ENCODE results near the gene CCL19.

The CCL19 gene

GRCh38 chr9:34653151-34654072, 37.7 kb downstream of the CCL19 start:
- no peaks in the 10 kb centered on the region for H3K9me3 ChIP-seq (ENCODE audit: low read depth, low read length)
- H3K9ac ChIP-seq (ENCODE audit: insufficient read length): peak overlapping the region; percentile 78
- H3K27ac ChIP-seq: peak overlapping the region; percentile 98
- peak overlapping the region; percentile 81 for H3K4me3 ChIP-seq
- peak; percentile 84 for TF ChIP-seq POLR2AphosphoS5 (IDR thresholded peaks at IDR 0.05; ENCODE audit: borderline replicate concordance, low read depth, low read length)
- TF ChIP-seq FOXP2 (optimal IDR thresholded peaks at IDR 0.05; ENCODE audit: control extremely low read depth, extremely low read length, insufficient read depth): no peak
- TF ChIP-seq EZH2 (IDR thresholded peaks at IDR 0.05): no peak
- DNase-seq (ENCODE audit: low read depth, low spot score): no peak
- H3K36me3 ChIP-seq (ENCODE audit: insufficient read depth, low read length): peaks cover 18% of the 10 kb centered on the region; the same call in 1 of the 2 replicates

DNA sequence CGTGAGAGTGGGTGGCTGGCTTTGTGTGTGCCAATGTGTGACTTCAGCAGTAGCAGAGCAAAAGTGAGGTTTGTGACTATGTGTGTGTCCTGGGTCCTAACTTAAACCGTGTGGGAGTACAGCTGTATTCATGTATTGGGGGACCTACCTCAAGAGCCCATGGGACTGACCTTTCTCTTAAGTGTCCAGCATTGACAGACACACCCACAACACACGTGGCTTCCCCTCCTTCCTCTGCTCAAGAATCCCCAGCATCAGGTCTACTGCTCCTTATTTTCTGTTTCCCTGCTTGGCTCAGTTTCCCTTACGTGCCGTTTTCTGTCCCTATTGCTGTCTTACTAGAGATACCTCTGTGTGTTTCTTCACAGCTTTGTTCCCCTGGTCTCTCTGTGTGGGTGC, 38.5 kb downstream of the CCL19 start:
- TF ChIP-seq POLR2AphosphoS5 (IDR thresholded peaks at IDR 0.05; ENCODE audit: borderline replicate concordance, low read depth, low read length): no peak
- no peak for TF ChIP-seq EZH2 (IDR thresholded peaks at IDR 0.05)
- TF ChIP-seq FOXP2 (optimal IDR thresholded peaks at IDR 0.05; ENCODE audit: control extremely low read depth, extremely low read length, insufficient read depth): no peak
- peak overlapping the region; percentile 98 for H3K27ac ChIP-seq
- DNase-seq (ENCODE audit: low read depth, low spot score): no peak
- H3K9ac ChIP-seq (ENCODE audit: insufficient read length): peak overlapping the region; percentile 78
- no peaks in the 10 kb centered on the region for H3K9me3 ChIP-seq (ENCODE audit: low read depth, low read length)
- H3K36me3 ChIP-seq (ENCODE audit: insufficient read depth, low read length): peaks cover 20% of the 10 kb centered on the region; the same call in 1 of the 2 replicates
- H3K4me3 ChIP-seq: peak overlapping the region; percentile 81

DNA sequence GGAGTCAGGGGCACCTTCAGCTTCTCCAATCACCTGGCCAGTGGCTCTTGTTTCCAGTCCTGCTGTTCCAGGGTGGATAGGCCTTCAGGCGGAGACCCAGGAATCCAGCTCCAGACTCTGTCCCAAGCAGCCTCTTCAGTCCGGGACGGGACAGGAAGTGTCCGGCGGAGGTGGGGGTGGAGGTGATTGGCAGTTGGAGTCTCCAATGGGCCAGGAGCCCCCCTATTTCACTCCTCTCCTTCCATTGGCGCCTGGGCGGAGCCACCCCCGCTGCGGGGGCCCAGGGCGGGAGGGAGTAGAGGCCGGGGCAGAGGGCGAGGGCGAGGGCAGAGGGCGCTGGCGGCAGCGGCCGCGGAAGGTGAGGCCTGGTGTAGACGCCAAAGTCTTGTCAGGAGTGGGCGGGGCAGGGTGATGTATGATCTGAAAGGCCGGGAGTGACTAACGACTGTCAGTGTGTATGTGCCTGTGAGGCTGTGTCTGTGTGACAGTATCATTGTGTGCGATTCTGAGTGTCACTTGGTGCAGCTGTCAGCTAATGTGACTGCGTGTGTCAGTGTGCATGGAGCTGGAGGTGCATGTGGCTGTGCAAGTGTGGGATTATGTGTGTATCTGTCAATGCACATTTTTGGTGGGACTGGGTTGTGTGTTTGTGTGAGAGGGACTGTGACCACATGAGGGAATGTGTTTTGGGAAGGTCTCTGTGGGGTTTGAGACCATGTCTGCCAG, 39.0 kb downstream of the CCL19 start, which contains the start of gene IL11RA:
Gene IL11RA, plus strand, starts transcription at position 310 of the 726 bp plus-strand sequence. CDS start 3,033 bp downstream, outside the sequence.
- Histone ChIP-seq H3K9ac (ENCODE audit: insufficient read length) (peak within 1 kb of the TSS; percentile 78), H3K9me3 (ENCODE audit: low read depth, low read length) (no peaks in the 10 kb centered on the region), H3K4me3 (peak within 1 kb of the TSS; percentile 81), H3K36me3 (ENCODE audit: insufficient read depth, low read length) (peaks cover 20% of the 10 kb centered on the region; the same call in 1 of the 2 replicates), H3K27ac (peak within 1 kb of the TSS; percentile 98)
- no peak for TF ChIP-seq EZH2 (IDR thresholded peaks at IDR 0.05)
- no peak for TF ChIP-seq FOXP2 (optimal IDR thresholded peaks at IDR 0.05; ENCODE audit: control extremely low read depth, extremely low read length, insufficient read depth)
- no peak for TF ChIP-seq POLR2AphosphoS5 (IDR thresholded peaks at IDR 0.05; ENCODE audit: borderline replicate concordance, low read depth, low read length)
- no peak for DNase-seq (ENCODE audit: low read depth, low spot score)

GRCh38 chr9:34651321-34651720, 39.8 kb downstream of the CCL19 start:
- no peak for TF ChIP-seq FOXP2 (optimal IDR thresholded peaks at IDR 0.05; ENCODE audit: control extremely low read depth, extremely low read length, insufficient read depth)
- TF ChIP-seq POLR2AphosphoS5 (IDR thresholded peaks at IDR 0.05; ENCODE audit: borderline replicate concordance, low read depth, low read length): no peak
- no peak for TF ChIP-seq EZH2 (IDR thresholded peaks at IDR 0.05)
- DNase-seq (ENCODE audit: low read depth, low spot score): no peak
- Histone ChIP-seq H3K36me3 (ENCODE audit: insufficient read depth, low read length) (peaks cover 20% of the 10 kb centered on the region; the same call in 1 of the 2 replicates), H3K27ac (no peak overlapping the region), H3K9ac (ENCODE audit: insufficient read length) (no peak overlapping the region), H3K4me3 (no peak overlapping the region), H3K9me3 (ENCODE audit: low read depth, low read length) (no peaks in the 10 kb centered on the region)

- Histone ChIP-seq H3K4me3 (no peak overlapping the region), H3K9me3 (ENCODE audit: low read depth, low read length) (no peaks in the 10 kb centered on the region), H3K27ac (peak overlapping the region; percentile 61; the same call in 1 of the 2 replicates), H3K9ac (ENCODE audit: insufficient read length) (no peak overlapping the region), H3K36me3 (ENCODE audit: insufficient read depth, low read length) (peaks cover 20% of the 10 kb centered on the region; the same call in 1 of the 2 replicates)
- DNase-seq (ENCODE audit: low read depth, low spot score): no peak
- TF ChIP-seq EZH2 (IDR thresholded peaks at IDR 0.05) (no peak), POLR2AphosphoS5 (IDR thresholded peaks at IDR 0.05; ENCODE audit: borderline replicate concordance, low read depth, low read length) (no peak), FOXP2 (optimal IDR thresholded peaks at IDR 0.05; ENCODE audit: control extremely low read depth, extremely low read length, insufficient read depth) (no peak)
Observed at GRCh38 chr9:34650816-34651215, 40.3 kb downstream of the CCL19 start.

DNA sequence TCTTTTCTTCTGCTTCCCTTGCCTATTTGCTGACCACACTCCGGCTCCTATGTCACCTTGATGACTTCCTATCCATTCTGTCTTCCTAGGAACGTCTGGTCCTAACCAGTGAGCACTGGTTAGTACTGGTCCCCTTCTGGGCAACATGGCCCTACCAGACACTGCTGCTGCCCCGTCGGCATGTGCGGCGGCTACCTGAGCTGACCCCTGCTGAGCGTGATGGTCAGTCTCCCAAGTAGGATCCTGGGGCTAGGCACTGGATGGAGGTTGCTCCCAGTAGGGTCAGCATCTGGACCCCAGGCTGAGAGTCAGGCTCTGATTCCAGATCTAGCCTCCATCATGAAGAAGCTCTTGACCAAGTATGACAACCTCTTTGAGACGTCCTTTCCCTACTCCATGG, 42.4 kb downstream of the CCL19 start:
- Histone ChIP-seq H3K9ac (ENCODE audit: insufficient read length) (no peak overlapping the region), H3K4me3 (no peak overlapping the region), H3K9me3 (ENCODE audit: low read depth, low read length) (no peaks in the 10 kb centered on the region), H3K27ac (no peak overlapping the region), H3K36me3 (ENCODE audit: insufficient read depth, low read length) (peaks cover 20% of the 10 kb centered on the region; the same call in 1 of the 2 replicates)
- TF ChIP-seq FOXP2 (optimal IDR thresholded peaks at IDR 0.05; ENCODE audit: control extremely low read depth, extremely low read length, insufficient read depth): no peak
- TF ChIP-seq POLR2AphosphoS5 (IDR thresholded peaks at IDR 0.05; ENCODE audit: borderline replicate concordance, low read depth, low read length): no peak
- no peak for TF ChIP-seq EZH2 (IDR thresholded peaks at IDR 0.05)
- DNase-seq (ENCODE audit: low read depth, low spot score): no peak

DNA sequence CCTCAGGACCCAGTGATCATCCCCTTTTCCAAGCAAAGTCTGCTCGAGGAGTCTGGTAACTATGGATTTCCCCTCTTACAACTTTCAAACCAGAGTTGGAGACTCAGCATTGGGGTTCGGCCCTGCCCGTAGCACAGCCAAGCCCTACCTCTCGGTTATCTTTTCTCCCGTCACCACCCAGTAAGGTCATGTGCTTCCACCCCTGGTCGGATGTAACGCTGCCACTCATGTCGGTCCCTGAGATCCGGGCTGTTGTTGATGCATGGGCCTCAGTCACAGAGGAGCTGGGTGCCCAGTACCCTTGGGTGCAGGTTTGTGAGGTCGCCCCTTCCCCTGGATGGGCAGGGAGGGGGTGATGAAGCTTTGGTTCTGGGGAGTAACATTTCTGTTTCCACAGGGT, 43.4 kb downstream of the CCL19 start:
- Histone ChIP-seq H3K9me3 (ENCODE audit: low read depth, low read length) (no peaks in the 10 kb centered on the region), H3K4me3 (peak overlapping the region; percentile 90), H3K36me3 (ENCODE audit: insufficient read depth, low read length) (peaks cover 20% of the 10 kb centered on the region; the same call in 1 of the 2 replicates), H3K9ac (ENCODE audit: insufficient read length) (peak overlapping the region; percentile 80), H3K27ac (no peak overlapping the region)
- TF ChIP-seq EZH2 (IDR thresholded peaks at IDR 0.05) (no peak), POLR2AphosphoS5 (IDR thresholded peaks at IDR 0.05; ENCODE audit: borderline replicate concordance, low read depth, low read length) (no peak), FOXP2 (optimal IDR thresholded peaks at IDR 0.05; ENCODE audit: control extremely low read depth, extremely low read length, insufficient read depth) (no peak)
- DNase-seq (ENCODE audit: low read depth, low spot score): no peak

DNA sequence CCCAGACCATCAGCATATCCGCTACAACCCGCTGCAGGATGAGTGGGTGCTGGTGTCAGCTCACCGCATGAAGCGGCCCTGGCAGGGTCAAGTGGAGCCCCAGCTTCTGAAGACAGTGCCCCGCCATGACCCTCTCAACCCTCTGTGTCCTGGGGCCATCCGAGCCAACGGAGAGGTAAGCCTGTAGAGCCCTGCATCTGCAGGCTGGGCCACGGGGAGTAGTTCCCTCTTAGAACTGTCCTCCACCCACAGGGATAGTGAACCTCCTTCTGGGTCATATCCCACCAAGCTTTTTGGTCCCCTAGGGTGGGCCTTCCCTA, 44.0 kb downstream of the CCL19 start:
- H3K27ac ChIP-seq: no peak overlapping the region
- no peaks in the 10 kb centered on the region for H3K9me3 ChIP-seq (ENCODE audit: low read depth, low read length)
- TF ChIP-seq EZH2 (IDR thresholded peaks at IDR 0.05) (no peak), FOXP2 (optimal IDR thresholded peaks at IDR 0.05; ENCODE audit: control extremely low read depth, extremely low read length, insufficient read depth) (no peak), POLR2AphosphoS5 (IDR thresholded peaks at IDR 0.05; ENCODE audit: borderline replicate concordance, low read depth, low read length) (no peak)
- peaks cover 20% of the 10 kb centered on the region; the same call in 1 of the 2 replicates for H3K36me3 ChIP-seq (ENCODE audit: insufficient read depth, low read length)
- H3K4me3 ChIP-seq: peak overlapping the region; percentile 90
- DNase-seq (ENCODE audit: low read depth, low spot score): no peak
- peak overlapping the region; percentile 80 for H3K9ac ChIP-seq (ENCODE audit: insufficient read length)
